A172 (cell line): ENCODE data around the gene BMP8B. TPM values are rescaled to one million over a fixed set of nuclear protein-coding genes. Genes with fewer than 3 reads are reported as not detected.
"Not testable (repeated sequence)": the region's sequence is repeated elsewhere in the genome, so short reads cannot be mapped to it uniquely, and the experiment has no call there.

ENCODE experiments used
- DNase-seq: peaks from one replicate; pipeline ENCODE4 v3.0.0-alpha.2; 2015; ENCODE audit warnings: low spot score
- total RNA-seq: library from RNA; depleted of rRNA; stranded (reverse); fragments of >200 nt; shearing (Covaris generic); gene quantifications from 2 replicates; pipeline ENCODE4 v1.2.3, GENCODE V29; 2014

Gene BMP8B
- total RNA-seq, 1 experiment from 2014 or later = 0.55 TPM

- DNase-seq = peak; percentile 90
These were observed 27.9 kb upstream of the BMP8B start for GRCh38 chr1:39816415-39817090.

- no peak for DNase-seq
These were observed 24.2 kb upstream of the BMP8B start for GRCh38 chr1:39812913-39813312.

DNA sequence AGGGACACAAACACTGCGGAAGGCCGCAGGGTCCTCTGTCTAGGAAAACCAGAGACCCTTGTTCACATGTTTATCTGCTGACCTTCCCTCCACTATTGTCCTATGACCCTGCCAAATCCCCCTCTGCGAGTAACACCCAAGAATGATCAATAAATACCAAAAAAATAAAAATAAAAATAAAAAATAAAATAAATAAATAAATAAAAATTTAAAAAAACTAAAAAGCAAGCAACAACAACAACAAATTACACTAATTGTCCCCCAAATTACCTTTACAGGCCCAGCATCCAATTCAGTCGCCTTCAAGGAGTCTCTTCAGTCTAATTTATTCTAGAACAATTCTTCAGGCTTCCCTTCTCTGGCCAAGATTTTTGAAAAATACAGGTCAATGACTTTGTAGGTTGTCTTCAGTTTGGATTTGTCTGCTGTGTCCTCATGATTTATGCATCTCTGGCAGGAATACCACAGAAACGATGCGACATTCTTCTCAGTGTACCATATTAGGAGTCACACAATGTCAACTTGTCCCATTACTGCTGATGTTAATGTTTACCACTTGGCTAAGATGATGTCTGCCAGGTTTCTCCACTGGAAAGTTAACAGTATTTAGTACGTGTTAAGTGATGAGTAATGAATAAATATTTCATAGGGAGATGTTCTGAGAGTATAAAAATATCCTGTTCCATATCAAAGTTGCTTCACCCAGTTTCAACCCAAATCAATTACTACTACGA, 20.3 kb upstream of the BMP8B start:
- DNase-seq = no peak

DNA sequence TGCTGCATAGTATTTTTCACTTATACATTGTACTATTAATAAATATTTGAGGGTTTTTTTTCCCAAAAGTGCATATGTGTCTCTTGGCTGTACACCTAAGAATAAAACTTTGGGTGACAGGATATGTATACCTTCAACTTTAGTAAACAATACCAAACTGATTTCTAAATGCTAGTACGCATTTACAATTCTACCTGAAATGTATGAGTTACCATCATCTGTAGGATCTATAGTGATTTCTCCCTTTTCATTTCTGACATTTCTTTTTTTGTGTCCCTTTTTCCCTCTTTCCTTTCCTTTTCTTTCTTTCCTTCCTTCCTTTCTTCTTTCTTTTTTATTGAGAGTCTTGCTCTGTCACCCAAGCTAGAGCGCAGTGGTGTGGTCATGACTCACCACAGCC, 16.7 kb upstream of the BMP8B start:
- DNase-seq = no peak

DNA sequence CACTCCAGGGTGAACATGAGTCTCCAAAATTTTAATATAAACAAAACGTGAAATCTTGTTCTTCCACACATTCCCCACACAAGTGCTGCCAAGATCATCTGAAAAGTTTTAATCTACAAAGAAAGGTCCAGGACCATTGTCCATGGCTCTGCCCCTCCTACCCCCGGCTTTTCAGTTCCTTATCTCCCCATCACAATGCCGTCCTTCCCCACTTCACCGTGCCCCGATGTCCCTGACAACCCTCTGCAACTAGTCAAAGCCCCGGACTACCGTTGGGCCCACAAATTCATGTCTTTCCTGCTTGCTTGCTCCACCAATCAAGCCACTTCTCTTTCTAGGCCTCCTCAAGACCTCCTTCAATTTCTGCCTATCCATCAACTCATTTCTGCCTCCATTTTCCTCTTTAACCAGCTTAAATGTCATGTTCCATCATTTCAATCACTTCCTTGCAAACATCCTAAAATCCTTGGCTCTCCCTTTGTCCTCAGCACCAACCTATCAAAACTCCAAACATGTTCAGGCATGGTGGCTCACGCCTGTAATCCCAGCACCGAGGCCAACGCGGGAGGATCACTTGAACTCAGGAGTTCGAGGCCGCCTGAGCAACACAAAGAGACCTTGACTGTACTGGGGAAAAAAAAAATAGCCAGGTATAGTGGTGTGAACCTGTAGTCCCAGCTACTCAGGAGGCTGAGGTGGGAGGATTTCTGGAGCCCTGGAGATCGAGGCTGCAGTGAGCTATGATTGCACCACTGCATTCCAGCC, 14.0 kb upstream of the BMP8B start:
- DNase-seq = no peak

GRCh38 chr1:39800471-39800835, 11.8 kb upstream of the BMP8B start:
- DNase-seq = no peak

DNA sequence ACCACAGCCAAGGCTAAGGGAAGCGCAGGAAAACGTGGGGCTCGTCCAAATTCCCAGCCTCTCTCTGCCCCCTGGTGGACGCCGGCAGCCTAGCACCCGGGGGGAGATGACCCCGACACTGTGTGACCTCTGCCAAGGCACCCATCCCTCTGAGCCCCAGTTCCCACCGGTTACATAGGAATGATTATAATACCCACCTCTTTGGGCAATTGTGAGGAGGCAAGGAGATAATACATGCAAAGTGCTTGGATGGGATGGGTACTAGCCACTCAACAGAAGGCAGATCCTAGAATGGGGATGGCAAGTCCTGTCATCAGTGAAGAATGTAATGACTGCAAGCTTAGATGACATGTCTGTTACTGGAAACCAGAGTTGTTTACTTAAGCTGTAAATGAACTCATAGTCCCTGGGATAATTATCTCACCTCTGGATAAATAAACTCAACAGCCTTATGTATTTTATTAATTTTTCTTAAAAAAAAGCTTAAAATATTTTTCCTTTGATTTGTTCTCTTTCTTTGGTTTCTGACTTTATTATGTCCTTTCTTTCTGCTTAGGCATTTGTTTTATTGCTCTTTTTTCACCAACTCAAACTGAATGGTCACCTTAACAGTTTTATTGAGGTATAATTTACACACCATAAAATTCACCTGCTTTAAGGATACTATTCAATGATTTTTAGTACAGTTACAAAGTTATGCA, 11.3 kb upstream of the BMP8B start:
- peak; percentile 76 for DNase-seq

GRCh38 chr1:39798859-39799769, 10.4 kb upstream of the BMP8B start:
- DNase-seq = peak; percentile 76

DNA sequence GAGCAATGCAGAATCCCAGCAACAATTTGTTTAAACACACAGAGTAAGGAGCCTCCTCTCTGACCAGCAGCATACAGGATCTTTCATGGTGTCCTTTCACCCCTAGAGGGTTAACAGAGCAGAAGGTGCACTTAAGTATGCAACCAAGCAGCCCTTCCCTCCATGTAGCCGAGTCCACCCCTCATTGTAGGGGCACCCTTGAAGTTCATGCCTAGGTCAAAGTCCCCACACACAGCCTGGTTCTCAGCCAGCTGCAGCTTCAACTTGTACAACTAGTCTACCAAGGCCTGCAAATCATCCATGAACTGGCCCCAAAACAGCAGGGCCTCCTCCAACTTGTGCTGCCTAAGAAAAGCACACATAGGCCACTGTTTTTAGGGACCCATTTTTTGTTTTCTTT, 7.0 kb upstream of the BMP8B start:
- no peak for DNase-seq

DNA sequence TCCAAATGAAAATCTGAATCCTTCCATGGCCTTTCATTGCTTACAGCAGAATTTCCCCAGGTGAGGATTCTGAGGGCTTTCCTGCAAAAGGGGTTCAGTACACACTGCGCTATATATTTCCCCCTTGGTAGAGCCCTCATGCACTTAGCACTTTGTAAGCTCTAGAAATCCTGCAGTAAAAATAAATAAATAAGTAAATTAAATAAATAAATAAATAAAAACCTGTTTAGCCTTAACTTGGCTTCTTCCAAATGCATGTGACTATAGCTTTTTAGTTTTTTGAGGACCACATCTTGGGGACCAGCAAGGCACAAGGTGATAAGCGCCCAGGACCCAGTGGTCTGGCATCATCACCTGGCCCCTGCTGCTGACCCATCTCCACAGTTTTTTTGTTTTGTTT, 3.2 kb upstream of the BMP8B start:
- no peak for DNase-seq

- DNase-seq = no peak
These were observed 976 bp upstream of the BMP8B start for GRCh38 chr1:39789571-39790110.

- DNase-seq = no peak
These were observed 273 bp downstream of the BMP8B start for GRCh38 chr1:39788426-39788757.

- not testable (repeated sequence) for DNase-seq
These were observed 701 bp downstream of the BMP8B start for GRCh38 chr1:39787964-39788363.

- DNase-seq = no peak
These were observed 1.2 kb downstream of the BMP8B start for GRCh38 chr1:39787468-39787867.

DNA sequence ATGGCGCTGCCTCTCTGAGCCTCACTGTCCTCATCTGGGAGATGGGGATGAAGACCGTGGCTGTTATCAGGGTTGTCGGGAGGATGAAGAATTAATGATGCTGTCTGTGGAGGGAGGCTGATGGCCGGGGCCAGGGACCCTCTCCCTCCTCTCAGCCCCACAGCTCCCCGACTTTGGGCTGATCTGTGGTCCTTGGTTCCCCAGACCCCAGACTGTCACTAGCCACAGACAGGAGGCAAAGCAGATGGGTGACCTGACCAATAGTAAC, 1.6 kb downstream of the BMP8B start:
- not testable (repeated sequence) for DNase-seq

GRCh38 chr1:39786303-39787107, 2.2 kb downstream of the BMP8B start:
- not testable (repeated sequence) for DNase-seq

GRCh38 chr1:39782685-39783084, 6.0 kb downstream of the BMP8B start:
- not testable (repeated sequence) for DNase-seq

DNA sequence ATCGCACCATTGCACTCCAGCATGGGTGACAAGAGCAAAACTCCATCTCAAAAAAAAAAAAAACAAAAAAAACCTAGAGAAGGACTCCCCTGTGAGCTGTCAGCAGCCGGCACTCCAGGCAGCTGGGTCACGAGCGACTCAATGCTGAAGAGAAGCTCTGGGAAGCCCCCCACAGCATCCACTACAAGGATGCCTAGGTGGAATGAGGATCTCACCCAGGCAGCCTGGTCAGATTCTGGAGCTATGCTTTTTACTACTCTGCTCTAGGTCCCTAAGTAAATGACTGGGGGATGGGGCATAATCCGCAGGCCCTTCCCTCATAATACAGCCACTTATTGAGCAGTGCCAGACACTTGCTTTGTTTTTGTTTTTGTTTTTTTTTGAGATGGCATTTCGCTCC, 6.6 kb downstream of the BMP8B start:
- no peak for DNase-seq

GRCh38 chr1:39781349-39781715, 7.3 kb downstream of the BMP8B start:
- DNase-seq = no peak

GRCh38 chr1:39779821-39780220, 8.8 kb downstream of the BMP8B start:
- no peak for DNase-seq
